HG03342 (cell line): Measurements from ENCODE around the gene GTF2F2.

Source experiments
- ATAC-seq: cut with Tn5 transposase; IDR thresholded peaks from one replicate; pipeline ENCODE4 v1.9.1; 2021; ENCODE audit warnings: mild to moderate bottlenecking, moderate library complexity; ENCODE audit not compliant: unreplicated experiment

Gene GTF2F2

GRCh38 chr13:45120967-45121831 is 889 bp downstream of the GTF2F2 start:
- peak; percentile 17 for ATAC-seq

- no peak for ATAC-seq
Measured at GRCh38 chr13:45122941-45123340, 2.6 kb downstream of the GTF2F2 start.

- peak; percentile 93 for ATAC-seq
Measured at GRCh38 chr13:45132369-45133064, 12.2 kb downstream of the GTF2F2 start.

- ATAC-seq = no peak
Measured at GRCh38 chr13:45133396-45134118, 13.2 kb downstream of the GTF2F2 start.

- no peak for ATAC-seq
Measured at GRCh38 chr13:45136741-45137504, 16.6 kb downstream of the GTF2F2 start.

GRCh38 chr13:45137526-45137925 is 17.2 kb downstream of the GTF2F2 start:
- no peak for ATAC-seq

- ATAC-seq = no peak
Measured at GRCh38 chr13:45138282-45138681, 18.0 kb downstream of the GTF2F2 start.

- no peak for ATAC-seq
Measured at GRCh38 chr13:45141369-45141768, 21.1 kb downstream of the GTF2F2 start.

- no peak for ATAC-seq
Measured at GRCh38 chr13:45142440-45143345, 22.4 kb downstream of the GTF2F2 start.

- no peak for ATAC-seq
Measured at GRCh38 chr13:45143346-45143751, 23.0 kb downstream of the GTF2F2 start.

- ATAC-seq = no peak
Measured at GRCh38 chr13:45149964-45150363, 29.7 kb downstream of the GTF2F2 start.

GRCh38 chr13:45156565-45157361 is 36.5 kb downstream of the GTF2F2 start:
- no peak for ATAC-seq

- ATAC-seq = no peak
Measured at GRCh38 chr13:45162194-45162593, 41.9 kb downstream of the GTF2F2 start.

GRCh38 chr13:45162821-45163220 is 42.5 kb downstream of the GTF2F2 start:
- ATAC-seq = no peak

- ATAC-seq = no peak
Measured at GRCh38 chr13:45166858-45167257, 46.5 kb downstream of the GTF2F2 start.

- no peak for ATAC-seq
Measured at GRCh38 chr13:45167611-45168554, 47.6 kb downstream of the GTF2F2 start.

GRCh38 chr13:45168555-45168930 is 48.2 kb downstream of the GTF2F2 start:
- no peak for ATAC-seq

GRCh38 chr13:45174478-45174877 is 54.2 kb downstream of the GTF2F2 start:
- ATAC-seq = no peak
